BE2C (cell line): ENCODE data around the gene POLR2F.
"Not testable (repeated sequence)": the region's sequence is repeated elsewhere in the genome, so short reads cannot be mapped to it uniquely, and the experiment has no call there.

ENCODE experiments used
- DNase-seq: peaks from one replicate; pipeline ENCODE4 v3.0.0-alpha.2; 2020
- H3K27me3 ChIP-seq: fragments of 250-450 bp; sonication (Bioruptor Pico); 2 replicates; pipeline ENCODE4 v1.5.1; 2020; ENCODE audit warnings: mild to moderate bottlenecking
- H3K36me3 ChIP-seq: fragments of 250-450 bp; sonication (Bioruptor Pico); 2 replicates; pipeline ENCODE4 v1.5.1; 2020; ENCODE audit warnings: mild to moderate bottlenecking
- H3K4me1 ChIP-seq: fragments of 250-450 bp; sonication (Bioruptor Pico); 2 replicates; pipeline ENCODE4 v1.5.1; 2020
- H3K4me3 ChIP-seq: 2 replicates; pipeline ENCODE4 v1.5.1; 2011; ENCODE audit warnings: low read depth, low read length
- H3K9me3 ChIP-seq: fragments of 250-450 bp; sonication (Bioruptor Pico); 2 replicates; pipeline ENCODE4 v1.5.1; 2020
- CTCF ChIP-seq: IDR thresholded peaks from 2 replicates; pipeline ENCODE4 v1.5.1; 2012; ENCODE audit warnings: mild to moderate bottlenecking, low read depth, low read length

The POLR2F gene

GRCh38 chr22:37975153-37975552, 21.7 kb downstream of the POLR2F start:
- no peak for TF ChIP-seq CTCF
- no peak for DNase-seq
- H3K4me3 ChIP-seq: no peak overlapping the region
- H3K36me3 ChIP-seq: peaks cover 9% of the 10 kb centered on the region
- no peaks in the 10 kb centered on the region for H3K9me3 ChIP-seq
- H3K27me3 ChIP-seq: no peaks in the 10 kb centered on the region
- peaks cover 13% of the 10 kb centered on the region for H3K4me1 ChIP-seq

GRCh38 chr22:37976022-37976421, 22.5 kb downstream of the POLR2F start:
- not testable (repeated sequence) for DNase-seq, H3K9me3 ChIP-seq, H3K36me3 ChIP-seq, H3K4me3 ChIP-seq, H3K27me3 ChIP-seq
- H3K4me1 ChIP-seq: peaks cover 11% of the 10 kb centered on the region

GRCh38 chr22:37976547-37976946, 23.0 kb downstream of the POLR2F start:
- no peak for TF ChIP-seq CTCF
- no peaks in the 10 kb centered on the region for H3K9me3 ChIP-seq

GRCh38 chr22:37979782-37980181, 26.3 kb downstream of the POLR2F start:
- no peaks in the 10 kb centered on the region for H3K9me3 ChIP-seq
- no peak for DNase-seq
- no peaks in the 10 kb centered on the region for H3K36me3 ChIP-seq
- no peak overlapping the region for H3K4me3 ChIP-seq
- no peaks in the 10 kb centered on the region for H3K4me1 ChIP-seq
- no peak for TF ChIP-seq CTCF
- no peaks in the 10 kb centered on the region for H3K27me3 ChIP-seq

More at GRCh38 chr22:37976547-37976946, 23.0 kb downstream of the POLR2F start:
- peaks cover 7% of the 10 kb centered on the region for H3K4me1 ChIP-seq
- H3K4me3 ChIP-seq: no peak overlapping the region
- H3K36me3 ChIP-seq: peaks cover 5% of the 10 kb centered on the region
- no peak for DNase-seq
- no peaks in the 10 kb centered on the region for H3K27me3 ChIP-seq

GRCh38 chr22:37981282-37982011, 27.9 kb downstream of the POLR2F start:
- Histone ChIP-seq H3K4me1 (no peaks in the 10 kb centered on the region), H3K4me3 (no peak overlapping the region), H3K27me3 (no peaks in the 10 kb centered on the region), H3K9me3 (no peaks in the 10 kb centered on the region), H3K36me3 (no peaks in the 10 kb centered on the region)
- no peak for TF ChIP-seq CTCF
- DNase-seq: no peak

- no peaks in the 10 kb centered on the region for H3K27me3 ChIP-seq
- no peaks in the 10 kb centered on the region for H3K36me3 ChIP-seq
- TF ChIP-seq CTCF: no peak
- no peaks in the 10 kb centered on the region for H3K9me3 ChIP-seq
- H3K4me1 ChIP-seq: no peaks in the 10 kb centered on the region
- H3K4me3 ChIP-seq: no peak overlapping the region
- DNase-seq: no peak
Observed at GRCh38 chr22:37982151-37982785, 28.8 kb downstream of the POLR2F start.
